Tibial nerve (tissue), 4 donors: ENCODE measurements around the gene MRO. TPM values are rescaled to one million over a fixed set of nuclear protein-coding genes. Genes with fewer than 3 reads are reported as not detected.

Source experiments
- DNase-seq, 2 donors: peaks; one replicate each; pipeline ENCODE4 v3.0.0-alpha.2; 2019; ENCODE audit warnings: low spot score in 2 of 2
- H3K27ac ChIP-seq, 4 donors: fragments of 200-600 bp; sonication (generic) in 3 of 4; one replicate each; pipeline ENCODE4 v1.5.1; 2017 to 2019; ENCODE audit warnings: mild to moderate bottlenecking in 1 of 4
- H3K27me3 ChIP-seq, 2 donors: fragments of 200-600 bp; sonication (generic) in 1 of 2; one replicate each; pipeline versions ENCODE4 v1.5.1 to v1.6.0; 2017 to 2019
- H3K36me3 ChIP-seq, 3 donors: fragments of 200-600 bp; sonication (generic); one replicate each; pipeline ENCODE4 v1.5.1; 2018 to 2019
- H3K4me1 ChIP-seq, 4 donors: fragments of 200-600 bp; sonication (generic) in 3 of 4; one replicate each; pipeline ENCODE4 v1.5.1; 2017 to 2019
- H3K4me3 ChIP-seq, 4 donors: fragments of 200-600 bp; sonication (generic) in 3 of 4; one replicate each; pipeline ENCODE4 v1.5.1; 2017 to 2019; ENCODE audit warnings: mild to moderate bottlenecking in 1 of 4, moderate library complexity in 1 of 4
- H3K9me3 ChIP-seq, 4 donors: fragments of 200-600 bp; sonication (generic) in 3 of 4; one replicate each; pipeline ENCODE4 v1.5.1; 2017 to 2019
- CTCF ChIP-seq, 5 experiments: fragments of 200-600 bp in 3 of 5; fragments of 450-650 bp in 2 of 5; sonication (generic) in 3 of 5; IDR thresholded peaks; one replicate each; pipeline ENCODE4 v1.5.1; 2016 to 2019; ENCODE audit warnings: antibody characterized with exemption in 5 of 5, mild to moderate bottlenecking in 3 of 5, moderate library complexity in 2 of 5
- EP300 ChIP-seq, 2 donors: sonication (generic); formaldehyde crosslinking; IDR thresholded peaks; one replicate each; pipeline ENCODE4 v1.6.1; 2017; ENCODE audit warnings: antibody characterized with exemption in 2 of 2, mild to moderate bottlenecking in 1 of 2
- POLR2A ChIP-seq, 2 donors: fragments of 450-650 bp; IDR thresholded peaks; one replicate each; pipeline ENCODE4 v1.6.1; 2017; ENCODE audit warnings: antibody characterized with exemption in 2 of 2, mild to moderate bottlenecking in 2 of 2, moderate library complexity in 2 of 2
- WGBS, 2 donors: methylation state at CpG; one replicate each; pipeline ENCODE4 v1.1.5; 2018; 5-methylcytosine and 5-hydroxymethylcytosine counted together
- total RNA-seq, 4 donors: library from RNA; depleted of rRNA; stranded (reverse); fragments of >200 nt; gene quantifications; one replicate each; pipeline ENCODE4 v1.1.0, GENCODE V29; 2016

Gene MRO
- total RNA-seq, 4 donors from 2014 or later: 0.63 to 2.0 (median 1.4) TPM

- H3K4me1 ChIP-seq: peaks cover 0 to 15% (median 8%) of the 10 kb centered on the region in 4 donors
- no peak overlapping the region for H3K4me3 ChIP-seq
- TF ChIP-seq EP300 (IDR thresholded peaks at IDR 0.05) (no peak), CTCF (IDR thresholded peaks at IDR 0.05) (no peak), POLR2A (IDR thresholded peaks at IDR 0.05) (no peak)
- no peak for DNase-seq
- H3K27me3 ChIP-seq: no peaks in the 10 kb centered on the region
- no peaks in the 10 kb centered on the region for H3K36me3 ChIP-seq
- H3K27ac ChIP-seq: no peak overlapping the region
- WGBS, 2 donors: 75 to 90% methylated on average over 2 of the region's 2 CpGs
- H3K9me3 ChIP-seq: no peaks in the 10 kb centered on the region
These were observed 5.8 kb upstream of the MRO start for GRCh38 chr18:50825621-50826020.

GRCh38 chr18:50822756-50823155 is 2.9 kb upstream of the MRO start:
- WGBS, 2 donors: 86 to 90% methylated on average over 10 of the region's 10 CpGs
- H3K27me3 ChIP-seq: no peaks in the 10 kb centered on the region

GRCh38 chr18:50820901-50821520 is 1.2 kb upstream of the MRO start:
- WGBS, 2 donors: 48 to 67% methylated on average over 5 of the region's 5 CpGs

More at GRCh38 chr18:50822756-50823155, 2.9 kb upstream of the MRO start:
- Histone ChIP-seq H3K9me3 (no peaks in the 10 kb centered on the region), H3K27ac (no peak overlapping the region), H3K36me3 (no peaks in the 10 kb centered on the region), H3K4me1 (peaks cover 0 to 43% (median 31%) of the 10 kb centered on the region in 4 donors), H3K4me3 (no peak overlapping the region)
- DNase-seq: no peak
- TF ChIP-seq CTCF (IDR thresholded peaks at IDR 0.05) (no peak), POLR2A (IDR thresholded peaks at IDR 0.05) (no peak), EP300 (IDR thresholded peaks at IDR 0.05) (no peak)

GRCh38 chr18:50819027-50819727 is 639 bp downstream of the MRO start:
- no peak for DNase-seq
- Histone ChIP-seq H3K27ac (peak overlapping the region in 3 of 4 donors; percentile 64 to 75 (median 68)), H3K4me3 (peak overlapping the region; percentile 15 to 44 (median 36)), H3K9me3 (no peaks in the 10 kb centered on the region), H3K27me3 (no peaks in the 10 kb centered on the region), H3K36me3 (no peaks in the 10 kb centered on the region), H3K4me1 (peaks cover 0 to 61% (median 33%) of the 10 kb centered on the region in 4 donors)
- TF ChIP-seq EP300 (IDR thresholded peaks at IDR 0.05) (no peak), CTCF (IDR thresholded peaks at IDR 0.05) (peak in 1 of 5 experiments; percentile 4), POLR2A (IDR thresholded peaks at IDR 0.05) (no peak)
- WGBS, 2 donors: 15 to 22% methylated on average over 16 of the region's 16 CpGs

More at GRCh38 chr18:50820901-50821520, 1.2 kb upstream of the MRO start:
- Histone ChIP-seq H3K4me1 (peaks cover 0 to 61% (median 33%) of the 10 kb centered on the region in 4 donors), H3K36me3 (no peaks in the 10 kb centered on the region), H3K9me3 (no peaks in the 10 kb centered on the region), H3K27me3 (no peaks in the 10 kb centered on the region), H3K4me3 (no peak overlapping the region), H3K27ac (peak overlapping the region; percentile 1 to 76 (median 70))
- TF ChIP-seq POLR2A (IDR thresholded peaks at IDR 0.05): no peak
- peak in 1 of 2 donors; percentile 38 for TF ChIP-seq EP300 (IDR thresholded peaks at IDR 0.05)
- no peak for TF ChIP-seq CTCF (IDR thresholded peaks at IDR 0.05)
- no peak for DNase-seq
